ENCODE measurements around the gene ITGB7.

DNA sequence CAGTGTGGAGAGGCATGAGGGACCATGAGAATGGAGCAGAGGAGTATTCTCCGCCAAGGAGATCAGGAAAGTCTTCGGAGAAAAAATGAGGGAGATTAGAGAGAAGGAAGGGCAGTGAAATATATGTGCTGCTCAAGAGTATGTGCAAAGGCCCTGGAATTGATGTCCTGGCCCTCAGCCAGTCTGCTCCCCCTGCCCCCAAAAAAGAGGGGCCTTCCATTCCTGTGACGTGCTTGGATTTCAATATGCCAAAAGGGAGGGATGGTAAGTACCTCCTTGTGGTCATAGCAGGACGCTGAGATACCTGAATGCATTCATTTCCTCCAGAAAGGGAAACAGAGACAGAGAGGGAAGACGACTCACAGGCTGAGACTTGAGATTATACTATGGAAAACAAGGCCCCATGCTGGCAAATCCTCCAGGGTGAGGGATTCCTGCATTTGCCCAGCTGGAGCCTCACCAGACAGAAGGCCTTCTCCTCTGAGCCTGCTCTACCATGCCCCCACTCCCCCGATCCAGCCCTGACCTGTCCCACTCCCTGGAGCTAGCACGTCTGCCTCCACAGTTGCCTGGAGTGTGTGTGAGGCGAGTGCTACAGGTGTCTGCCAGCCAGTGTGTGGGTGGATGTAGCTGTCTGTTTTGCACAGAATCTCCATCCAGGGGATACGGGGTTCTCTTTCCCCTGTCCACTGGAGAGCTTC lies 28.8 kb upstream of the ITGB7 start:
- TF ChIP-seq POLR2A (IDR thresholded peaks at IDR 0.05) = no peak
- TF ChIP-seq, protein P1, sequence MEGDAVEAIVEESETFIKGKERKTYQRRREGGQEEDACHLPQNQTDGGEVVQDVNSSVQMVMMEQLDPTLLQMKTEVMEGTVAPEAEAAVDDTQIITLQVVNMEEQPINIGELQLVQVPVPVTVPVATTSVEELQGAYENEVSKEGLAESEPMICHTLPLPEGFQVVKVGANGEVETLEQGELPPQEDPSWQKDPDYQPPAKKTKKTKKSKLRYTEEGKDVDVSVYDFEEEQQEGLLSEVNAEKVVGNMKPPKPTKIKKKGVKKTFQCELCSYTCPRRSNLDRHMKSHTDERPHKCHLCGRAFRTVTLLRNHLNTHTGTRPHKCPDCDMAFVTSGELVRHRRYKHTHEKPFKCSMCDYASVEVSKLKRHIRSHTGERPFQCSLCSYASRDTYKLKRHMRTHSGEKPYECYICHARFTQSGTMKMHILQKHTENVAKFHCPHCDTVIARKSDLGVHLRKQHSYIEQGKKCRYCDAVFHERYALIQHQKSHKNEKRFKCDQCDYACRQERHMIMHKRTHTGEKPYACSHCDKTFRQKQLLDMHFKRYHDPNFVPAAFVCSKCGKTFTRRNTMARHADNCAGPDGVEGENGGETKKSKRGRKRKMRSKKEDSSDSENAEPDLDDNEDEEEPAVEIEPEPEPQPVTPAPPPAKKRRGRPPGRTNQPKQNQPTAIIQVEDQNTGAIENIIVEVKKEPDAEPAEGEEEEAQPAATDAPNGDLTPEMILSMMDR (IDR thresholded peaks at IDR 0.05) = no peak

Data from lower leg skin (tissue), 3 donors.